ENCODE data around the gene RHD.

Gene RHD

GRCh38 chr1:25360596-25361581, 88.6 kb downstream of the RHD start:
- TF ChIP-seq CTCF (IDR thresholded peaks at IDR 0.05): no peak

- no peak for TF ChIP-seq CTCF (IDR thresholded peaks at IDR 0.05)
Observed at GRCh38 chr1:25361901-25362300, 89.6 kb downstream of the RHD start.

- TF ChIP-seq CTCF (IDR thresholded peaks at IDR 0.05): no peak
Observed at GRCh38 chr1:25369241-25369640, 96.9 kb downstream of the RHD start.

Measured in LNCAP (cell line).